C4-2B (cell line): ENCODE measurements around the gene PHOX2A.

Source experiments
- ZFX ChIP-seq: fragments of 450-650 bp; IDR thresholded peaks from 2 replicates; pipeline ENCODE4 v1.6.1; 2017
- TF ChIP-seq, protein P1 (sequence below): fragments of 450-650 bp; conservative IDR thresholded peaks from 2 replicates; pipeline ENCODE4 v1.5.1; 2017; ENCODE audit warnings: mild to moderate bottlenecking

- TF ChIP-seq, protein P1, sequence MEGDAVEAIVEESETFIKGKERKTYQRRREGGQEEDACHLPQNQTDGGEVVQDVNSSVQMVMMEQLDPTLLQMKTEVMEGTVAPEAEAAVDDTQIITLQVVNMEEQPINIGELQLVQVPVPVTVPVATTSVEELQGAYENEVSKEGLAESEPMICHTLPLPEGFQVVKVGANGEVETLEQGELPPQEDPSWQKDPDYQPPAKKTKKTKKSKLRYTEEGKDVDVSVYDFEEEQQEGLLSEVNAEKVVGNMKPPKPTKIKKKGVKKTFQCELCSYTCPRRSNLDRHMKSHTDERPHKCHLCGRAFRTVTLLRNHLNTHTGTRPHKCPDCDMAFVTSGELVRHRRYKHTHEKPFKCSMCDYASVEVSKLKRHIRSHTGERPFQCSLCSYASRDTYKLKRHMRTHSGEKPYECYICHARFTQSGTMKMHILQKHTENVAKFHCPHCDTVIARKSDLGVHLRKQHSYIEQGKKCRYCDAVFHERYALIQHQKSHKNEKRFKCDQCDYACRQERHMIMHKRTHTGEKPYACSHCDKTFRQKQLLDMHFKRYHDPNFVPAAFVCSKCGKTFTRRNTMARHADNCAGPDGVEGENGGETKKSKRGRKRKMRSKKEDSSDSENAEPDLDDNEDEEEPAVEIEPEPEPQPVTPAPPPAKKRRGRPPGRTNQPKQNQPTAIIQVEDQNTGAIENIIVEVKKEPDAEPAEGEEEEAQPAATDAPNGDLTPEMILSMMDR: no peak
- TF ChIP-seq ZFX: no peak
Observed at GRCh38 chr11:72208281-72208680, 35.7 kb downstream of the PHOX2A start.
